Astrocyte of the hippocampus (primary cell): ENCODE measurements around the gene CAMTA1.
A peak's percentile ranks its signal among the peaks of the same experiment; 100 is the strongest.
"Not testable (repeated sequence)": the region's sequence is repeated elsewhere in the genome, so short reads cannot be mapped to it uniquely, and the experiment has no call there.

Source experiments
- DNase-seq: peaks from one replicate; pipeline ENCODE4 v3.0.0; 2011; ENCODE audit warnings: low read depth, low spot score

Gene CAMTA1

GRCh38 chr1:6807782-6808181, 22.5 kb downstream of the CAMTA1 start:
- DNase-seq: no peak

DNA sequence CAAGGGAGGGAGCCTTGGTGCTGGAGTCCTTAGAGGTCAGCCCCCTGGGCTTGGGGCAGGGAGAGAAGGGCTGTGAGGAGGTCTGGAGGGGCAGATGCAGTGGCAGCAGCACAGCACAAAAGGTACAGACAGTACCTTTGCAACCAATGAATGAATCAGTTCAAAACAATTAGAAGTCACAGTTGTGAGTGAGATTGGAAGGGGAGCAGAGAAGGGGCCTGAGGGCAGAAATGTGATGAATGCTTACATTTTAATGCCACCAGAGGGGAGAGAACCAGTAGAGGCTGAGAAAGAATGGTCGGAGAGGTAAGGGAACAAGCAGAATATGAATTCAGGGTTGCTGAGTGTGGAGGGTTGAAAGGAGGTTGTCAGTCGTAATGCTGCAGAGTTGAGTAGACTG, 24.2 kb downstream of the CAMTA1 start:
- no peak for DNase-seq

DNA sequence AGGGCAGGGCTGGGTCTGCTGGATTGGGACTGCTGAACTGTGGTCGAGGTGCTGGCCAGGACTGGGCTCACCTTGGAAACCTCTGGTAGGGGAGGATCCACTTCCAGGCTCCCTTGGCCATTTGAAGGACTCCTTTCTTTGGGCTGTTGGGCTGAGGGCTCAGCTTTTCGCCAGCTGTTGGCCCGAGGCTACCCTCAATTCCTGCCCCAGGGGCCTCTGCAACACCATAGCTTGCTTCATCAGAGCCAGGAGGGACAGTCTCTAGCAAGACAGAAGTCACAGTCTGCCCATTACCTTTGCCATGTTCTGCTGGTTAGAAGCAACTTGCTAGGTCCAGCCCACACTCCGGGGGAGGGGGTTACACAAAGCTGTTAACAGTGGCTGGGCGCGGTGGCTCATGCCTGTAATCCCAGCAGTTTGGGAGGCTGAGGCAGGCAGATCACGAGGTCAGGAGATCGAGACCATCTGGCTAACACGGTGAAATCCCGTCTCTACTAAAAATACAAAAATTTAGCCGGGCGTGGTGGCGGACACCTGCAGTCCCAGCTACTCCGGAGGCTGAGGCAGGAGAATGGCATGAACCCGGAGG, 25.0 kb downstream of the CAMTA1 start:
- not testable (repeated sequence) for DNase-seq

- no peak for DNase-seq
Observed at GRCh38 chr1:6811583-6811982, 26.3 kb downstream of the CAMTA1 start.

- no peak for DNase-seq
Observed at GRCh38 chr1:6813165-6813564, 27.9 kb downstream of the CAMTA1 start.

DNA sequence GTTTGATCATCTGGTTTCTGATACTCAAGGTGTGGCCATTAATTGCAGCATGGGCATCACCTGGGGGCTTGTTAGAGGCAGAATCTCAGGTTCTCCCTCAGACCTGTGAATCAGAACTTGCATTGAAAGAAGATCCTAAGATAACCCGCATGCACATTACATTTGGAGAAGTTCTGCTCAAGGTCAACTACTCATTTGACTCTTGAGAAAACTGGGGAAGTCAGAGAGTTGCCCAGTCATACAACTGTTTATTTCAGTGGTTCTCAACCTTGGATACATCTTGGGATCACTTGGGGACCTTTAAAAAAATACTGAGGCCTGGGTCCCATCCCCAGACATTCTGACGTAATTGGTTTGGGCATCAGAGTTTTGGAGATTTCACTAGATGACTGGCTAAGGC, 30.5 kb downstream of the CAMTA1 start:
- DNase-seq: no peak

GRCh38 chr1:6819246-6820040, 34.2 kb downstream of the CAMTA1 start:
- peak; percentile 51 for DNase-seq

- DNase-seq: no peak
Observed at GRCh38 chr1:6820899-6821298, 35.6 kb downstream of the CAMTA1 start.

- no peak for DNase-seq
Observed at GRCh38 chr1:6822530-6823359, 37.5 kb downstream of the CAMTA1 start.

DNA sequence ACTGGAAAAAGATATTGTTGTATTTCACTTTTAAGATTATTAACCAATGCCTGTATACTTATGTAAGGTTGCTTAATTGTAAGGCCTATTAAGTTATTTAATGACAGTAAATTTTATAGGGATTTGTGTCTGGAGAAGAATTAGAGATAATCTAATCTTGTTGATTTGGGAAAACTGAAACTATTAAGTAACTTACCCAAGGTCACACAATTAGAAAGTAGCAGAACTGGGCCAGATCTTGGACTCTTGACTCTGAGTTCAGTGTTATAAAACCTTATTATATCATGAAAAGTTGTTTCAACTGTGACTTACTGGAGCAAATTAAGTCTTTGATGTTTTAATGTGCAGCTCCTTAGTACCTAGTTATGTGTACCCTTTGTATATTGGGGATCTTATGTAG, 38.5 kb downstream of the CAMTA1 start:
- DNase-seq: no peak

- DNase-seq: no peak
Observed at GRCh38 chr1:6824665-6825368, 39.6 kb downstream of the CAMTA1 start.

- no peak for DNase-seq
Observed at GRCh38 chr1:6825828-6826227, 40.6 kb downstream of the CAMTA1 start.

DNA sequence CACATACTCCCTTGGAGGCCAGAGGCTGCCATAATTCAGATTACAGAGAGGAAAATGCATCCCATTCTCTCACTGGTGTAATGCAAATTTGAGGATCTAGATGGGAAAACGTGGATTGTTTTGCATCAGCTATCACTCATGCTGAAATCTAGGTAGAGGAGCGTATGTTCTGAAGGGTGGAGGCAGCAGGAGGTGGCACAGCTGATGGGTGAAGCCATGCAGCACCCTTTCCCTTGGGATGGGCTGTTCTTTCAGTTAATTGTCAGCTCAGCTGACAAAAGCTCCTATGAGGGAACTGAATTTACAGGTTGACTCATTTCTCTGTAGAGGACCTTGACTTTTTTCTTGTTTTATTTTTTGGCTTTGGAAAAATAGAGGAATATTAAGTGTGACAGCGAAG, 41.8 kb downstream of the CAMTA1 start:
- no peak for DNase-seq

GRCh38 chr1:6827630-6828165, 42.4 kb downstream of the CAMTA1 start:
- no peak for DNase-seq

DNA sequence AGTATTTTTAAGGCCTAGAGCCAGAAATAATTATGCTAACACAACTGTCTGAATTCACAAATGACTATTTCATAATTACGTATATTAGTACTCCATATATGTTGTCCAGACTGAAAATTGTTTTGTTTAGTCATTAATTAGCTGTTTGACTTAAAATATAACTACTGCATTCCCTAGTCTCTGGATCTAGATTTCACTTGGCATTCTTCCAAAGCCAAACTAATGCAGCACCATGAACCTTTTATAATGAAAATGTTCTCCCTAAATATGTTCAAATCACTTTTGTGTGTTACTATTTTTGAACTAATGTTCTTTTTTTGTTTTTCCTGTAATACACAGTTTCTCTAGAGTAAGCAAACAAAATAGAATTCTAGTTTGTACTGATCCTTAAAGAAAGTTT, 46.1 kb downstream of the CAMTA1 start:
- peak; percentile 28 for DNase-seq

- DNase-seq: not testable (repeated sequence)
Observed at GRCh38 chr1:6832006-6832405, 46.8 kb downstream of the CAMTA1 start.

GRCh38 chr1:6832531-6833188, 47.4 kb downstream of the CAMTA1 start:
- no peak for DNase-seq

DNA sequence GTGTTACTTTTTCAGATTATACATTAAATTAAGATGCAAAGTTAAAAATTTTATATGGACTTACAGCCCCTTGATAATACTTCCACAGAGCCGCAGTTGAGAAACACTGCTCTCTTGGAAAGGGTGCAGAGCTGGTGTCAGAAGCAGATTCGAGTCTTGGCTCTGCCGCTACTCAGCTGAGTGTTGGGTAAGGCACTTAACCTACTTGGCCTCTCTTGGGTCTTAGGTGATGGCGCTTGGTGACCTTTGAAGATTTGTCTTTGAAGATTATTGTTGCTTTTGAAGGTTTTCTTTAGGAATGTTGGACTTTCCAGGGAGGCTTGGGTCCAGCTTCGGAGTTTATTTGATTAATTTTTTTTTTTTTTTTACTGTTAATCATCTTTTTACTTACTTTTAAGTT, 48.5 kb downstream of the CAMTA1 start:
- DNase-seq: no peak

- DNase-seq: no peak
Observed at GRCh38 chr1:6834366-6834765, 49.1 kb downstream of the CAMTA1 start.

- no peak for DNase-seq
Observed at GRCh38 chr1:6835139-6835538, 49.9 kb downstream of the CAMTA1 start.

- no peak for DNase-seq
Observed at GRCh38 chr1:6842301-6842700, 57.0 kb downstream of the CAMTA1 start.
